Heart left ventricle (tissue), 13 donors: ENCODE measurements around the gene SSBP3.

Source experiments
- POLR2A ChIP-seq, 2 donors: fragments of 450-650 bp; IDR thresholded peaks; one replicate each; pipeline ENCODE4 v1.6.1; 2017; ENCODE audit warnings: antibody characterized with exemption in 2 of 2, mild to moderate bottlenecking in 2 of 2, moderate library complexity in 2 of 2
- TF ChIP-seq, protein P1 (sequence below), 12 donors: fragments of 200-600 bp; sonication (generic) in 4 of 12; IDR thresholded peaks; one replicate each; pipeline versions ENCODE4 v1.5.0 to v1.8.0; 2018 to 2022; ENCODE audit warnings: antibody characterized with exemption in 12 of 12, mild to moderate bottlenecking in 5 of 12
- donor health status: ischemic (EF 13 %, LVEDD 7.1; RV severe dilation, severe dysfunction).
- donor health status: DM: no; HTN: yes; CAD: no.
- donor health status: DM: no; HTN: no; CAD: no.
- donor health status: ischemic (EF 25% LVEDD 6.9; RV normal size, moderate dysfunction).
- donor health status: ischemic (EF 25% LVEDD 5.7; RV mildly dilated, moderate dysfunction).
- donor health status: ischemic (EF 35%, LVEDD 5.7; RV mildly dilated, moderate dysfunction).
- donor health status: nonischemic (EF 11% LVEDD 7.7; RV severe dilation, severe dysfunction).
- donor health status: DM: yes; HTN: yes; CAD: no.
- donor health status: PGD.
- donor health status: ischemic (EF 29% LVEDD 5.4; RV normal size, mild dysfunction).
- donor health status: nonischemic (EF 23%, LVEDD 6.1; RV moderate dilation, normal function).

DNA sequence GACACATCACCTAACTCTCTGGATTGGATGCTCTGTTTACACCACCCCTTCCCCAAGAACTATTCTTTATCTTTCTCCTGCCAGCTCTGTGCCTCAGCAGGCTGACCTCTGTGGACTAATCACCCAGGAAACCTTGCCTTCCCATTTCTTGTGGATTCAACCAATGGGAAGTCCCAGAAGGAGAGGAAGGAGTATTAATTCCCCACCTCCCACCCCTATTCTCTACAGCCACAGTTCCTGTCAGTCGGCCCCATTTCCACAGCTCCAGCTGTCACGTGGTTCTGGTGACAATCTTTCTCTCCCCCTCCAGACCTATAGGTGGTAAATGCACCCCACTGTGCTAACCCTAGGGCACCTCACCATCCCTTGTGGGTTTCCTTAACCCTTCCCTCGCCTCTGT, 46.8 kb upstream of the SSBP3 start:
- TF ChIP-seq, protein P1, sequence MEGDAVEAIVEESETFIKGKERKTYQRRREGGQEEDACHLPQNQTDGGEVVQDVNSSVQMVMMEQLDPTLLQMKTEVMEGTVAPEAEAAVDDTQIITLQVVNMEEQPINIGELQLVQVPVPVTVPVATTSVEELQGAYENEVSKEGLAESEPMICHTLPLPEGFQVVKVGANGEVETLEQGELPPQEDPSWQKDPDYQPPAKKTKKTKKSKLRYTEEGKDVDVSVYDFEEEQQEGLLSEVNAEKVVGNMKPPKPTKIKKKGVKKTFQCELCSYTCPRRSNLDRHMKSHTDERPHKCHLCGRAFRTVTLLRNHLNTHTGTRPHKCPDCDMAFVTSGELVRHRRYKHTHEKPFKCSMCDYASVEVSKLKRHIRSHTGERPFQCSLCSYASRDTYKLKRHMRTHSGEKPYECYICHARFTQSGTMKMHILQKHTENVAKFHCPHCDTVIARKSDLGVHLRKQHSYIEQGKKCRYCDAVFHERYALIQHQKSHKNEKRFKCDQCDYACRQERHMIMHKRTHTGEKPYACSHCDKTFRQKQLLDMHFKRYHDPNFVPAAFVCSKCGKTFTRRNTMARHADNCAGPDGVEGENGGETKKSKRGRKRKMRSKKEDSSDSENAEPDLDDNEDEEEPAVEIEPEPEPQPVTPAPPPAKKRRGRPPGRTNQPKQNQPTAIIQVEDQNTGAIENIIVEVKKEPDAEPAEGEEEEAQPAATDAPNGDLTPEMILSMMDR (IDR thresholded peaks at IDR 0.05) = no peak
- no peak for TF ChIP-seq POLR2A (IDR thresholded peaks at IDR 0.05)
